ENCODE data around the gene LRRC75A. TPM values are rescaled to one million over a fixed set of nuclear protein-coding genes. Genes with fewer than 3 reads are reported as not detected.
"Not testable (repeated sequence)": the region's sequence is repeated elsewhere in the genome, so short reads cannot be mapped to it uniquely, and the experiment has no call there.

LRRC75A gene
- total RNA-seq, 1 experiment from 2014 or later = 10.1 TPM

DNA sequence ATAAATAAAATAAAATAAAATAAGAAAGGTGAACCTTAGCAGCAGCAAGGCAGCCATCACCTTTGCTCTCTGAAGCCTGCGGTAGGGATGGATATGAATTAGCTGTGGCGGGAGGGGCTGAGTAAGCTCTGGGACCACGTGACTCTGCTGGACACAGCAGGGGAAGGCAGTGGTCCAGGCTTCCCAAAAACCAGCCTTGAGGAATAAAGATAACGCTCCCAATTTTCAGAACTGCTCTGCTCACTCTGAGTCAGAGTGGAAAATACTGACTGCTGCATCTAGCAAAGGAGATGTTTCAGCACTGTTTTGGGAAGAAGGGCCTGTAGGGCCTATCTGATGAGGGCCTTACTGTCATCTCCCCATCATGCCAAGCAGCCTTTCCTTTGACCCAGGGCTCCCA lies 96.1 kb downstream of the LRRC75A start:
- H3K23me2 ChIP-seq (ENCODE audit: insufficient read length, low read depth, low read length, poor library complexity, severe bottlenecking); H4K8ac ChIP-seq (replicated peaks; ENCODE audit: insufficient read length, low read depth, low read length); H3K9me3 Mint-ChIP-seq; H2BK20ac ChIP-seq (ENCODE audit: low read depth, low read length, poor library complexity, severe bottlenecking); H3K27me3 Mint-ChIP-seq (ENCODE audit: low read depth); H4K5ac ChIP-seq (ENCODE audit: insufficient read length, low read depth, low read length); H2BK15ac ChIP-seq (ENCODE audit: low read depth, low read length); H3K4me3 Mint-ChIP-seq; H2BK120ac ChIP-seq (ENCODE audit: low read depth, low read length, poor library complexity, severe bottlenecking); H3K9ac ChIP-seq (ENCODE audit: extremely low read depth, insufficient read length, low read length); H2BK12ac ChIP-seq (ENCODE audit: insufficient read length, low read depth, low read length); H3K4me2 ChIP-seq (ENCODE audit: insufficient read depth, insufficient read length, low read length); DNase-seq; H4K91ac ChIP-seq (ENCODE audit: insufficient read length, low read depth, low read length); H2AFZ ChIP-seq (ENCODE audit: low read length); H3K36me3 Mint-ChIP-seq (ENCODE audit: insufficient read depth in 1 of 3, low read depth in 3 of 3); H3K4ac ChIP-seq (ENCODE audit: low read depth, low read length); H3K18ac ChIP-seq (ENCODE audit: insufficient read length, low read depth, low read length); H3K14ac ChIP-seq (ENCODE audit: insufficient read depth, low read length); H3K27ac ChIP-seq (ENCODE audit: insufficient read length, low read depth, low read length); H3K23ac ChIP-seq (ENCODE audit: insufficient read length, low read depth, low read length); H3K9me3 ChIP-seq (ENCODE audit: control insufficient read depth, low read depth, low read length); H3K79me1 ChIP-seq (ENCODE audit: insufficient read depth, low read depth, low read length, poor library complexity, severe bottlenecking); H4K20me1 ChIP-seq (ENCODE audit: control insufficient read depth, insufficient read depth, insufficient read length); H3T11ph ChIP-seq (ENCODE audit: low read length); H2BK5ac ChIP-seq (ENCODE audit: insufficient read length, low read length); H3K27ac Mint-ChIP-seq; H3K79me2 ChIP-seq (ENCODE audit: insufficient read depth, low read length); H3K56ac ChIP-seq (ENCODE audit: insufficient read length, low read depth, low read length); H3K4me1 ChIP-seq (ENCODE audit: insufficient read depth, low read length); H3K27me3 ChIP-seq (ENCODE audit: insufficient read depth, low read length); H2AK5ac ChIP-seq (ENCODE audit: insufficient read length, low read length): not testable (repeated sequence)
- peaks cover 12 to 21% of the 10 kb centered on the region in 2 experiments for H3K4me1 Mint-ChIP-seq
- WGBS (ENCODE audit: extremely low coverage, insufficient read length, low lambda C conversion rate) = no CpG with 5 or more reads among the region's 4 CpGs

DNA sequence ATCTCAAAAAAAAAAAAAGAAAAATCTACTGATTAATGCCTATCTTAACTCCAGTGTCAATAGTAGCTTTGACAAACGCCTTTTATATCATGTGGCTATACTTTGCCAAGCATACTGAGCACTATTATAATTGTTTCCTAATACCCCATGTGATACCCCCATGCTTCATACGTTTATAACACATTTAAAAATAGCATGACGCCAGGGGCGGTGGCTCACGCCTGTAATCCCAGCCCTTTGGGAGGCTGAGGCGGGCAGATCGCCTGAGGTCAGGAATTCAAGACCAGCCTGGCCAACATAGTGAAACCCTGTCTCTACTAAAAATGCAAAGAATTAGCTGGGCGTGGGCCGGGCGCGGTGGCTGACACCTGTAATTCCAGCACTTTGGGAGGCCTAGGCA lies 99.5 kb downstream of the LRRC75A start:
- not testable (repeated sequence) for H3K79me2 ChIP-seq (ENCODE audit: insufficient read depth, low read length); H2BK120ac ChIP-seq (ENCODE audit: low read depth, low read length, poor library complexity, severe bottlenecking); H3K27ac ChIP-seq (ENCODE audit: insufficient read length, low read depth, low read length); H2AFZ ChIP-seq (ENCODE audit: low read length); H4K5ac ChIP-seq (ENCODE audit: insufficient read length, low read depth, low read length); H3K18ac ChIP-seq (ENCODE audit: insufficient read length, low read depth, low read length); H4K91ac ChIP-seq (ENCODE audit: insufficient read length, low read depth, low read length); H2BK15ac ChIP-seq (ENCODE audit: low read depth, low read length); H3K9me3 ChIP-seq (ENCODE audit: control insufficient read depth, low read depth, low read length); H3K9ac ChIP-seq (ENCODE audit: extremely low read depth, insufficient read length, low read length); H3K79me1 ChIP-seq (ENCODE audit: insufficient read depth, low read depth, low read length, poor library complexity, severe bottlenecking); H3K56ac ChIP-seq (ENCODE audit: insufficient read length, low read depth, low read length); H3K27me3 Mint-ChIP-seq (ENCODE audit: low read depth); H4K8ac ChIP-seq (replicated peaks; ENCODE audit: insufficient read length, low read depth, low read length); H3K14ac ChIP-seq (ENCODE audit: insufficient read depth, low read length); DNase-seq; H3K23me2 ChIP-seq (ENCODE audit: insufficient read length, low read depth, low read length, poor library complexity, severe bottlenecking); H4K20me1 ChIP-seq (ENCODE audit: control insufficient read depth, insufficient read depth, insufficient read length); H3K27me3 ChIP-seq (ENCODE audit: insufficient read depth, low read length); H3K4me3 Mint-ChIP-seq; H2BK12ac ChIP-seq (ENCODE audit: insufficient read length, low read depth, low read length); H3K27ac Mint-ChIP-seq; H3K23ac ChIP-seq (ENCODE audit: insufficient read length, low read depth, low read length); H2BK5ac ChIP-seq (ENCODE audit: insufficient read length, low read length); H2BK20ac ChIP-seq (ENCODE audit: low read depth, low read length, poor library complexity, severe bottlenecking); H2AK5ac ChIP-seq (ENCODE audit: insufficient read length, low read length); H3T11ph ChIP-seq (ENCODE audit: low read length); H3K4me1 ChIP-seq (ENCODE audit: insufficient read depth, low read length); H3K4me2 ChIP-seq (ENCODE audit: insufficient read depth, insufficient read length, low read length); H3K9me3 Mint-ChIP-seq; H3K4ac ChIP-seq (ENCODE audit: low read depth, low read length)
- Mint-ChIP-seq H3K36me3 (ENCODE audit: insufficient read depth in 1 of 3, low read depth in 3 of 3) (peaks cover 5 to 13% (median 7%) of the 10 kb centered on the region in 3 experiments; a peak in 4 of 7 replicates), H3K4me1 (peaks cover 5 to 12% of the 10 kb centered on the region in 2 experiments)
- no CpG with 5 or more reads among the region's 11 CpGs for WGBS (ENCODE audit: extremely low coverage, insufficient read length, low lambda C conversion rate)
